ENCODE measurements around the gene TIGIT. TPM values are rescaled to one million over a fixed set of nuclear protein-coding genes. Genes with fewer than 3 reads are reported as not detected.

The TIGIT gene
- total and polyA plus RNA-seq, 2 experiments from 2014 or later: 0.07 to 0.50 TPM

DNA sequence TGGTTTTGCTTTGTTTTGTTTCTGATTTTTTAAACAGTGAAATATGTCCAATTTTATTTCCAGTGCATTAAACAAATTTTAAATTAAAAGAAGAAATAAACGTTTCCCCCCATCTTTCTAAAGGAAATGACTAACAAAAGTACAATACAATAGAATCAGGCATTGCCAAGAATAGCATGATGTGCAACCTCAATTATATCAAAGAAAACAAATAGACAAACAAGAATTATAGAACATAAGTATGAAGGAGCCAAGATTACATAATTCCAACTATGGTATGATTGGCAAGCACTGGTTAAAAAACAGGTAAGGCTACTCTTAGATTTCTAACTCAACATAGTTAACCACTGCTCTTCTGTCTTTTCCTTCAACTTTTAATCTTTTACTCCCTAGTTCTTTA, 26.4 kb downstream of the TIGIT start:
- Histone ChIP-seq H3K4me2 (no peak overlapping the region), H2AFZ (no peak overlapping the region), H3K4me1 (ENCODE audit: insufficient read depth) (peaks cover 35% of the 10 kb centered on the region), H3F3A (replicated peaks; ENCODE audit: low read depth) (no peaks in the 10 kb centered on the region), H3K27ac (ENCODE audit: low read depth) (no peak overlapping the region), H3K9me2 (ENCODE audit: insufficient read depth) (no peaks in the 10 kb centered on the region; the same call in 1 of the 2 replicates), H3K4me3 (no peak overlapping the region), H3K36me3 (ENCODE audit: insufficient read depth) (no peaks in the 10 kb centered on the region), H4K20me1 (replicated peaks; ENCODE audit: insufficient read depth) (no peaks in the 10 kb centered on the region), H3K27me3 (ENCODE audit: insufficient read depth) (no peaks in the 10 kb centered on the region), H3K79me2 (replicated peaks; ENCODE audit: insufficient read depth) (no peaks in the 10 kb centered on the region)
- Mint-ChIP-seq H3K9me3 (no peaks in the 10 kb centered on the region), H3K36me3 (ENCODE audit: low read depth) (no peaks in the 10 kb centered on the region), H3K4me3 (no peak overlapping the region), H3K4me1 (peaks cover 35% of the 10 kb centered on the region), H3K27ac (no peak overlapping the region), H3K27me3 (ENCODE audit: insufficient read depth, low read depth, poor library complexity) (no peaks in the 10 kb centered on the region)
- no peak for TF ChIP-seq CTCF (conservative IDR thresholded peaks at IDR 0.05; ENCODE audit: low read depth in 2 of 2)
- TF ChIP-seq, protein P1, sequence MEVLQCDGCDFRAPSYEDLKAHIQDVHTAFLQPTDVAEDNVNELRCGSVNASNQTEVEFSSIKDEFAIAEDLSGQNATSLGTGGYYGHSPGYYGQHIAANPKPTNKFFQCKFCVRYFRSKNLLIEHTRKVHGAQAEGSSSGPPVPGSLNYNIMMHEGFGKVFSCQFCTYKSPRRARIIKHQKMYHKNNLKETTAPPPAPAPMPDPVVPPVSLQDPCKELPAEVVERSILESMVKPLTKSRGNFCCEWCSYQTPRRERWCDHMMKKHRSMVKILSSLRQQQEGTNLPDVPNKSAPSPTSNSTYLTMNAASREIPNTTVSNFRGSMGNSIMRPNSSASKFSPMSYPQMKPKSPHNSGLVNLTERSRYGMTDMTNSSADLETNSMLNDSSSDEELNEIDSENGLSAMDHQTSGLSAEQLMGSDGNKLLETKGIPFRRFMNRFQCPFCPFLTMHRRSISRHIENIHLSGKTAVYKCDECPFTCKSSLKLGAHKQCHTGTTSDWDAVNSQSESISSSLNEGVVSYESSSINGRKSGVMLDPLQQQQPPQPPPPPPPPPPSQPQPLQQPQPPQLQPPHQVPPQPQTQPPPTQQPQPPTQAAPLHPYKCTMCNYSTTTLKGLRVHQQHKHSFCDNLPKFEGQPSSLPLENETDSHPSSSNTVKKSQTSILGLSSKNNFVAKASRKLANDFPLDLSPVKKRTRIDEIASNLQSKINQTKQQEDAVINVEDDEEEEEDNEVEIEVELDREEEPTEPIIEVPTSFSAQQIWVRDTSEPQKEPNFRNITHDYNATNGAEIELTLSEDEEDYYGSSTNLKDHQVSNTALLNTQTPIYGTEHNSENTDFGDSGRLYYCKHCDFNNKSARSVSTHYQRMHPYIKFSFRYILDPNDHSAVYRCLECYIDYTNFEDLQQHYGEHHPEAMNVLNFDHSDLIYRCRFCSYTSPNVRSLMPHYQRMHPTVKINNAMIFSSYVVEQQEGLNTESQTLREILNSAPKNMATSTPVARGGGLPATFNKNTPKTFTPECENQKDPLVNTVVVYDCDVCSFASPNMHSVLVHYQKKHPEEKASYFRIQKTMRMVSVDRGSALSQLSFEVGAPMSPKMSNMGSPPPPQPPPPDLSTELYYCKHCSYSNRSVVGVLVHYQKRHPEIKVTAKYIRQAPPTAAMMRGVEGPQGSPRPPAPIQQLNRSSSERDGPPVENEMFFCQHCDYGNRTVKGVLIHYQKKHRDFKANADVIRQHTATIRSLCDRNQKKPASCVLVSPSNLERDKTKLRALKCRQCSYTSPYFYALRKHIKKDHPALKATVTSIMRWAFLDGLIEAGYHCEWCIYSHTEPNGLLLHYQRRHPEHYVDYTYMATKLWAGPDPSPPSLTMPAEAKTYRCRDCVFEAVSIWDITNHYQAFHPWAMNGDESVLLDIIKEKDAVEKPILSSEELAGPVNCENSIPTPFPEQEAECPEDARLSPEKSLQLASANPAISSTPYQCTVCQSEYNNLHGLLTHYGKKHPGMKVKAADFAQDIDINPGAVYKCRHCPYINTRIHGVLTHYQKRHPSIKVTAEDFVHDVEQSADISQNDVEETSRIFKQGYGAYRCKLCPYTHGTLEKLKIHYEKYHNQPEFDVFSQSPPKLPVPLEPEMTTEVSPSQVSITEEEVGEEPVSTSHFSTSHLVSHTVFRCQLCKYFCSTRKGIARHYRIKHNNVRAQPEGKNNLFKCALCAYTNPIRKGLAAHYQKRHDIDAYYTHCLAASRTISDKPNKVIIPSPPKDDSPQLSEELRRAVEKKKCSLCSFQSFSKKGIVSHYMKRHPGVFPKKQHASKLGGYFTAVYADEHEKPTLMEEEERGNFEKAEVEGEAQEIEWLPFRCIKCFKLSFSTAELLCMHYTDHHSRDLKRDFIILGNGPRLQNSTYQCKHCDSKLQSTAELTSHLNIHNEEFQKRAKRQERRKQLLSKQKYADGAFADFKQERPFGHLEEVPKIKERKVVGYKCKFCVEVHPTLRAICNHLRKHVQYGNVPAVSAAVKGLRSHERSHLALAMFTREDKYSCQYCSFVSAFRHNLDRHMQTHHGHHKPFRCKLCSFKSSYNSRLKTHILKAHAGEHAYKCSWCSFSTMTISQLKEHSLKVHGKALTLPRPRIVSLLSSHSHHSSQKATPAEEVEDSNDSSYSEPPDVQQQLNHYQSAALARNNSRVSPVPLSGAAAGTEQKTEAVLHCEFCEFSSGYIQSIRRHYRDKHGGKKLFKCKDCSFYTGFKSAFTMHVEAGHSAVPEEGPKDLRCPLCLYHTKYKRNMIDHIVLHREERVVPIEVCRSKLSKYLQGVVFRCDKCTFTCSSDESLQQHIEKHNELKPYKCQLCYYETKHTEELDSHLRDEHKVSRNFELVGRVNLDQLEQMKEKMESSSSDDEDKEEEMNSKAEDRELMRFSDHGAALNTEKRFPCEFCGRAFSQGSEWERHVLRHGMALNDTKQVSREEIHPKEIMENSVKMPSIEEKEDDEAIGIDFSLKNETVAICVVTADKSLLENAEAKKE (CRISPR knock-in tag; IDR thresholded peaks at IDR 0.05): no peak
- TF ChIP-seq ZNF114 (CRISPR knock-in tag; IDR thresholded peaks at IDR 0.05): no peak
- DNase-seq (ENCODE audit: low spot score) (no peak), ATAC-seq (no peak)

All from GM23338 (cell line).